Lung (tissue), 12 donors: Measurements from ENCODE around the gene ADGRF1. TPM values are rescaled to one million over a fixed set of nuclear protein-coding genes. Genes with fewer than 3 reads are reported as not detected.

Experiments
- ATAC-seq: fragments of 200-7000 bp; cut with Tn5 transposase; one replicate; pipeline ENCODE4 v1.9.1; 2020; ENCODE audit warnings: moderate number of reproducible peaks; ENCODE audit not compliant: insufficient read depth, low FRiP score
- DNase-seq, 3 donors: peaks; one replicate each; pipeline ENCODE4 v3.0.0-alpha.2; 2013 to 2017
- H3K27ac ChIP-seq, 2 donors: one replicate each; pipeline ENCODE4 v1.5.1; 2013; ENCODE audit warnings: mild to moderate bottlenecking in 2 of 2, moderate library complexity in 2 of 2, control low read depth in 1 of 2, inconsistent platforms in 1 of 2, low read depth in 1 of 2, low read length in 1 of 2
- H3K27me3 ChIP-seq, 3 donors: one replicate each; pipeline ENCODE4 v1.5.1; 2013; ENCODE audit warnings: low read length in 2 of 3; ENCODE audit not compliant: control insufficient read depth in 3 of 3, insufficient read depth in 3 of 3
- H3K36me3 ChIP-seq, 4 donors: one replicate each; pipeline ENCODE4 v1.5.1; 2013; ENCODE audit warnings: low read length in 4 of 4, mild to moderate bottlenecking in 1 of 4, moderate library complexity in 1 of 4; ENCODE audit not compliant: control insufficient read depth in 4 of 4, insufficient read depth in 4 of 4
- H3K4me1 ChIP-seq, 5 donors: one replicate each; pipeline ENCODE4 v1.5.1; 2013; ENCODE audit warnings: low read length in 5 of 5, mild to moderate bottlenecking in 2 of 5, moderate library complexity in 1 of 5; ENCODE audit not compliant: control insufficient read depth in 5 of 5, insufficient read depth in 5 of 5
- H3K4me3 ChIP-seq: one replicate; pipeline ENCODE4 v1.5.1; 2013; ENCODE audit warnings: mild to moderate bottlenecking, control low read depth, moderate library complexity
- H3K9ac ChIP-seq, 2 donors: one replicate each; pipeline ENCODE4 v1.5.1; 2013; ENCODE audit warnings: low read length in 2 of 2, control low read depth in 1 of 2; ENCODE audit not compliant: insufficient read depth in 1 of 2
- H3K9me3 ChIP-seq, 4 donors: one replicate each; pipeline ENCODE4 v1.5.1; 2013; ENCODE audit warnings: low read length in 3 of 4, mild to moderate bottlenecking in 1 of 4, moderate library complexity in 1 of 4; ENCODE audit not compliant: control insufficient read depth in 4 of 4, insufficient read depth in 3 of 4
- WGBS, 2 donors: extraction: QIAGEN DNeasy Blood & Tissue Kit; methylation state at CpG; one replicate each; pipeline ENCODE4 v1.1.7; 2013; 5-methylcytosine and 5-hydroxymethylcytosine counted together
- polyA plus RNA-seq, 2 donors: library from polyadenylated mRNA; stranded (reverse); fragments of 200-250 nt; gene quantifications; one replicate each; pipeline ENCODE4 v1.2.1, GENCODE V29; 2013
- total RNA-seq, 2 donors: library from RNA; depleted of rRNA in 1 of 2; stranded (reverse); fragments of >200 nt in 1 of 2; gene quantifications; one replicate each; pipeline ENCODE4 v1.2.1, GENCODE V29; 2014 to 2021
- TF ChIP-seq, protein P1 (sequence below): IDR thresholded peaks from 2 replicates; pipeline ENCODE4 v1.5.1; 2012; ENCODE audit warnings: mild to moderate bottlenecking; ENCODE audit errors: control extremely low read depth, extremely low read depth
- donor health status: control.
- donor health status: control.
- donor health status: Bipolar disorder and iron deficiency.
- donor health status: healthy.
- donor health status: DM: yes; HTN: yes; CAD: no.

Gene ADGRF1
- total and polyA plus RNA-seq, 4 donors: 4.0 to 23.3 (median 12.6) TPM

- Histone ChIP-seq H3K9me3 (no peaks in the 10 kb centered on the region), H3K36me3 (no peaks in the 10 kb centered on the region), H3K4me1 (peaks cover 4 to 17% (median 7%) of the 10 kb centered on the region in 5 donors), H3K9ac (no peak overlapping the region), H3K4me3 (no peak overlapping the region), H3K27me3 (no peaks in the 10 kb centered on the region), H3K27ac (no peak overlapping the region)
- WGBS, 2 donors: 68 to 88% methylated on average over 2 of the region's 2 CpGs
- TF ChIP-seq, protein P1, sequence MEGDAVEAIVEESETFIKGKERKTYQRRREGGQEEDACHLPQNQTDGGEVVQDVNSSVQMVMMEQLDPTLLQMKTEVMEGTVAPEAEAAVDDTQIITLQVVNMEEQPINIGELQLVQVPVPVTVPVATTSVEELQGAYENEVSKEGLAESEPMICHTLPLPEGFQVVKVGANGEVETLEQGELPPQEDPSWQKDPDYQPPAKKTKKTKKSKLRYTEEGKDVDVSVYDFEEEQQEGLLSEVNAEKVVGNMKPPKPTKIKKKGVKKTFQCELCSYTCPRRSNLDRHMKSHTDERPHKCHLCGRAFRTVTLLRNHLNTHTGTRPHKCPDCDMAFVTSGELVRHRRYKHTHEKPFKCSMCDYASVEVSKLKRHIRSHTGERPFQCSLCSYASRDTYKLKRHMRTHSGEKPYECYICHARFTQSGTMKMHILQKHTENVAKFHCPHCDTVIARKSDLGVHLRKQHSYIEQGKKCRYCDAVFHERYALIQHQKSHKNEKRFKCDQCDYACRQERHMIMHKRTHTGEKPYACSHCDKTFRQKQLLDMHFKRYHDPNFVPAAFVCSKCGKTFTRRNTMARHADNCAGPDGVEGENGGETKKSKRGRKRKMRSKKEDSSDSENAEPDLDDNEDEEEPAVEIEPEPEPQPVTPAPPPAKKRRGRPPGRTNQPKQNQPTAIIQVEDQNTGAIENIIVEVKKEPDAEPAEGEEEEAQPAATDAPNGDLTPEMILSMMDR: no peak
- DNase-seq (peak in 1 of 3 donors; percentile 50), ATAC-seq (no peak)
Observed at GRCh38 chr6:47084610-47085009, 42.5 kb upstream of the ADGRF1 start.

DNA sequence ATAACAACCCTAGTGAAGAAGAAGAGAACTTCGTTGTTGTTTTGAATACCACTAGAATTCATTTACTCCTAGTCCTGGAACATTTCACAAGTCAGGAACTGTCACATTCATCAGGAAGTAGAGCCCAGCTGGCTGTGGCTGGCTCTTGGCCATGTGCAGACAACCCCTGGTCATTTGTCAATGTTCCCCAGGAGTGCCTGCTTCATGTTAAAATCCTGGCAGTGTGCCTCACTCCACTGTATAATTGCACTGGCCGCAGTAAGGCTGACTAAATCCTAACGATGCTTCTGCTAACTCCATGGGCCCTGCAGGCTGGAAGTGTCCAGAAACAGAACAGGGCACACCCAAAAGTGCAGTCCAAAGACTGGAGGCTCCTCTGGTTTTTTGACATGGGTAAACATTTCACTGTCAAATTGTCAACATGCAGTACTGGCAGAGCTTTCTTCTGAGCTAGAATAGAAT lies 41.5 kb upstream of the ADGRF1 start:
- Histone ChIP-seq H3K36me3 (no peaks in the 10 kb centered on the region), H3K9me3 (no peaks in the 10 kb centered on the region), H3K27me3 (no peaks in the 10 kb centered on the region), H3K9ac (no peak overlapping the region), H3K4me1 (peaks cover 4 to 17% (median 7%) of the 10 kb centered on the region in 5 donors), H3K4me3 (no peak overlapping the region), H3K27ac (no peak overlapping the region)
- ATAC-seq (peak; percentile 87), DNase-seq (peak; percentile 89 to 97 (median 92))
- TF ChIP-seq, protein P1: no peak
- 0 to 5% methylated on average over 3 of the region's 3 CpGs for WGBS, 2 donors

GRCh38 chr6:47080083-47080596 lies 38.0 kb upstream of the ADGRF1 start:
- Histone ChIP-seq H3K9ac (no peak overlapping the region), H3K4me1 (peaks cover 7 to 39% (median 19%) of the 10 kb centered on the region in 5 donors), H3K27me3 (no peaks in the 10 kb centered on the region), H3K9me3 (no peaks in the 10 kb centered on the region), H3K4me3 (no peak overlapping the region), H3K36me3 (no peaks in the 10 kb centered on the region), H3K27ac (no peak overlapping the region)
- ATAC-seq (no peak), DNase-seq (no peak)
- WGBS, 2 donors: 94 to 96% methylated on average over 5 of the region's 5 CpGs
- TF ChIP-seq, protein P1: no peak

DNA sequence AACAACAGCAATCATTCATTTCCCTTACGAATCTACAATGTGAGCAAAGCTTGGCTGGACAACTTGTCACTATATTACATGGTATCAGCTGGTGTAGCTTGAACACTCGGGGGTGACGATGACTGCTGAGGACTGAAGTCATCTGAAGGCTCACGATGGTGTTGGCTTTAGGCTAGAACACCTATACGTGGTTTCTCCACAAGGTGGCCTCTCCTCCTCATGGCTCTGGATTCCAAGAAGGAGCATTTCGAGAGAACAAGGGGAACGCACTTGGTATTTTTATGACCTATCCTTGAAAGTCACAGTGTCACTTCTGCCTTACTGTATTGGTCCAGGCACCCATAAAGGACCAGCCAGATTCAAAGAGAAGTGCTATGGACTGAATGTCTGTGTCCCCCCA lies 37.5 kb upstream of the ADGRF1 start:
- TF ChIP-seq, protein P1: no peak
- Histone ChIP-seq H3K4me3 (no peak overlapping the region), H3K9me3 (no peaks in the 10 kb centered on the region), H3K27ac (no peak overlapping the region), H3K4me1 (peaks cover 4 to 38% (median 14%) of the 10 kb centered on the region in 5 donors), H3K27me3 (no peaks in the 10 kb centered on the region), H3K9ac (no peak overlapping the region), H3K36me3 (no peaks in the 10 kb centered on the region)
- 93 to 95% methylated on average over 7 of the region's 7 CpGs for WGBS, 2 donors
- ATAC-seq (no peak), DNase-seq (no peak)
